WTC11 (cell line): ENCODE data around the gene FAM124A. TPM values are rescaled to one million over a fixed set of nuclear protein-coding genes. Genes with fewer than 3 reads are reported as not detected.

ENCODE experiments used
- ATAC-seq: fragments of 200-7000 bp; cut with Tn5 transposase; 2 replicates; pipeline ENCODE4 v1.10.0; 2021; ENCODE audit warnings: mild to moderate bottlenecking, moderate library complexity
- CTCF ChIA-PET: fragments of 300-600 bp; sonication (Branson Sonifier 250); formaldehyde crosslinking; loops from one replicate; lab custom pipeline; 2021; ENCODE audit warnings: antibody characterized with exemption; lab: Charles Lee
- POLR2A ChIA-PET: fragments of 350-600 bp; sonication (Branson Sonifier 250); formaldehyde crosslinking; loops from one replicate; lab custom pipeline; 2021; ENCODE audit warnings: antibody characterized with exemption; lab: Charles Lee
- DNase-seq: peaks from one replicate; pipeline ENCODE4 v3.0.0; 2021; ENCODE audit warnings: low spot score
- H3K27ac Mint-ChIP-seq: 2 replicates; pipeline ENCODE4 v1.8.0; 2021; ENCODE audit warnings: mixed read lengths
- H3K27me3 Mint-ChIP-seq: 2 replicates; pipeline ENCODE4 v1.8.0; 2021; ENCODE audit warnings: low read depth, mild to moderate bottlenecking, moderate library complexity, mixed read lengths
- H3K36me3 Mint-ChIP-seq: 2 replicates; pipeline ENCODE4 v1.8.0; 2021; ENCODE audit warnings: mixed read lengths
- H3K4me1 Mint-ChIP-seq: 2 replicates; pipeline ENCODE4 v1.8.0; 2022; ENCODE audit warnings: mixed read lengths
- H3K4me3 Mint-ChIP-seq: 2 replicates; pipeline ENCODE4 v1.8.0; 2021; ENCODE audit warnings: mild to moderate bottlenecking, moderate library complexity, mixed read lengths
- H3K9me3 Mint-ChIP-seq: 2 replicates; pipeline ENCODE4 v1.8.0; 2021; ENCODE audit warnings: mixed read lengths
- AR ChIP-seq: fragments of 250-450 bp; sonication (Bioruptor Pico); IDR thresholded peaks from 2 replicates; pipeline ENCODE4 v1.9.0; 2021; ENCODE audit warnings: mild to moderate bottlenecking
- CREM ChIP-seq: sonication (generic); formaldehyde crosslinking; IDR thresholded peaks from 2 replicates; pipeline ENCODE4 v1.8.1; 2022; ENCODE audit warnings: mild to moderate bottlenecking, missing genetic modification reagents, moderate library complexity
- ETV6 ChIP-seq: sonication (generic); formaldehyde crosslinking; IDR thresholded peaks from 2 replicates; pipeline ENCODE4 v1.8.1; 2022; ENCODE audit warnings: mild to moderate bottlenecking, missing genetic modification reagents
- FOXP1 ChIP-seq: sonication (generic); formaldehyde crosslinking; IDR thresholded peaks from 2 replicates; pipeline ENCODE4 v1.8.0; 2022; ENCODE audit warnings: missing genetic modification reagents, mild to moderate bottlenecking, moderate library complexity, borderline replicate concordance
- JAZF1 ChIP-seq: fragments of 250-450 bp; sonication (Bioruptor Pico); IDR thresholded peaks from 2 replicates; pipeline ENCODE4 v1.9.0; 2021; ENCODE audit warnings: moderate library complexity, mild to moderate bottlenecking, inconsistent platforms
- NFYB ChIP-seq: sonication (generic); formaldehyde crosslinking; conservative IDR thresholded peaks from 2 replicates; pipeline ENCODE4 v1.8.0; 2022; ENCODE audit warnings: low read depth, missing genetic modification reagents
- NR3C1 ChIP-seq: sonication (generic); formaldehyde crosslinking; conservative IDR thresholded peaks from 2 replicates; pipeline ENCODE4 v1.8.1; 2023; ENCODE audit warnings: low read depth, mild to moderate bottlenecking, missing genetic modification reagents
- SMAD4 ChIP-seq: sonication (generic); formaldehyde crosslinking; IDR thresholded peaks from 2 replicates; pipeline ENCODE4 v1.8.0; 2022; ENCODE audit warnings: mild to moderate bottlenecking, missing genetic modification reagents
- STAT6 ChIP-seq: sonication (generic); formaldehyde crosslinking; conservative IDR thresholded peaks from 2 replicates; pipeline ENCODE4 v1.8.1; 2023; ENCODE audit warnings: mild to moderate bottlenecking, low read depth, missing genetic modification reagents, moderate library complexity
- USF1 ChIP-seq: sonication (generic); formaldehyde crosslinking; IDR thresholded peaks from 2 replicates; pipeline ENCODE4 v1.8.0; 2022; ENCODE audit warnings: mild to moderate bottlenecking, missing genetic modification reagents
- USF2 ChIP-seq: sonication (generic); formaldehyde crosslinking; IDR thresholded peaks from 2 replicates; pipeline ENCODE4 v1.8.1; 2023; ENCODE audit warnings: mild to moderate bottlenecking, missing genetic modification reagents, moderate library complexity
- ZBTB21 ChIP-seq: sonication (generic); formaldehyde crosslinking; IDR thresholded peaks from 2 replicates; pipeline ENCODE4 v1.8.1; 2023; ENCODE audit warnings: mild to moderate bottlenecking, missing genetic modification reagents, borderline replicate concordance
- ZNF219 ChIP-seq: sonication (generic); formaldehyde crosslinking; IDR thresholded peaks from 2 replicates; pipeline ENCODE4 v1.8.0; 2023; ENCODE audit warnings: missing genetic modification reagents, mild to moderate bottlenecking, borderline replicate concordance
- ZNF416 ChIP-seq: fragments of 250-450 bp; sonication (Bioruptor Pico); IDR thresholded peaks from 2 replicates; pipeline ENCODE4 v1.9.0; 2021; ENCODE audit warnings: mild to moderate bottlenecking, inconsistent platforms
- ZNF512 ChIP-seq: sonication (generic); formaldehyde crosslinking; IDR thresholded peaks from 2 replicates; pipeline ENCODE4 v1.8.1; 2022; ENCODE audit warnings: missing genetic modification reagents, borderline replicate concordance
- total RNA-seq: library from RNA; stranded (reverse); gene quantifications from 3 replicates; pipeline ENCODE4 v1.2.3, GENCODE V29; 2021
- TF ChIP-seq, protein P1 (sequence below): fragments of 200-600 bp; IDR thresholded peaks from 2 replicates; pipeline ENCODE4 v1.8.0; 2022; ENCODE audit warnings: antibody characterized with exemption
- TF ChIP-seq, protein P2 (sequence below): fragments of 250-450 bp; sonication (Bioruptor Pico); IDR thresholded peaks from 2 replicates; pipeline ENCODE4 v2.1.2; 2022; ENCODE audit warnings: mild to moderate bottlenecking, moderate library complexity
- TF ChIP-seq, protein P3 (sequence below): sonication (generic); formaldehyde crosslinking; IDR thresholded peaks from 2 replicates; pipeline ENCODE4 v1.8.0; 2022; ENCODE audit warnings: mild to moderate bottlenecking, missing genetic modification reagents
- TF ChIP-seq, protein P4 (sequence below): sonication (generic); formaldehyde crosslinking; IDR thresholded peaks from 2 replicates; pipeline ENCODE4 v1.8.1; 2022; ENCODE audit warnings: low read depth, mild to moderate bottlenecking, moderate library complexity, missing genetic modification reagents, borderline replicate concordance
- TF ChIP-seq, protein P5 (sequence below): fragments of 250-450 bp; sonication (Bioruptor Pico); IDR thresholded peaks from 2 replicates; pipeline ENCODE4 v1.9.0; 2021; ENCODE audit warnings: moderate library complexity, mild to moderate bottlenecking, inconsistent platforms, borderline replicate concordance

The FAM124A gene
- total RNA-seq, 1 experiment from 2014 or later = 45.8 TPM

DNA sequence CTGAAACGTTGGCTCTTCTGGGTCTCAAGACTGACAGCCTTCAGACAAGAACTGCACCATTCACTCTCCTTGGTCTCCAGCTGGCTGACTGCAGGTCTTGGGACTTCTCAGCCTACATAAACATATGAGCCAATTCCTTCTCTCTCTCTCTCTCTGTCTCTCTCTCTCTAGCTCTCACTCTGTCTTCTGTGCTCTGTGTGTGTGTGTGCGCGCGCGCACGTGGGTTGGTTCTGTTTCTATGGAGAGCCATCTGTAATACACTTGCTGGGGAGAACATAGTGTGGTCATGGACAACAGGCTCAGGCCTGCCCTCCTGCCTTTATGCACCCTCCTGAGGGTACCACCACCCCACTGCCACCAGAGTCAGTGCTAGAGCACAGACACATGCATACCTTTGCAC is 103.6 kb downstream of the FAM124A start (continued):
- TF ChIP-seq STAT6 (CRISPR knock-in tag) (no peak), ZNF219 (CRISPR knock-in tag) (no peak), USF1 (no peak), FOXP1 (no peak), CREM (CRISPR knock-in tag) (no peak), NR3C1 (no peak), AR (CRISPR knock-in tag) (no peak), JAZF1 (CRISPR knock-in tag) (no peak)
- TF ChIP-seq, protein P1, sequence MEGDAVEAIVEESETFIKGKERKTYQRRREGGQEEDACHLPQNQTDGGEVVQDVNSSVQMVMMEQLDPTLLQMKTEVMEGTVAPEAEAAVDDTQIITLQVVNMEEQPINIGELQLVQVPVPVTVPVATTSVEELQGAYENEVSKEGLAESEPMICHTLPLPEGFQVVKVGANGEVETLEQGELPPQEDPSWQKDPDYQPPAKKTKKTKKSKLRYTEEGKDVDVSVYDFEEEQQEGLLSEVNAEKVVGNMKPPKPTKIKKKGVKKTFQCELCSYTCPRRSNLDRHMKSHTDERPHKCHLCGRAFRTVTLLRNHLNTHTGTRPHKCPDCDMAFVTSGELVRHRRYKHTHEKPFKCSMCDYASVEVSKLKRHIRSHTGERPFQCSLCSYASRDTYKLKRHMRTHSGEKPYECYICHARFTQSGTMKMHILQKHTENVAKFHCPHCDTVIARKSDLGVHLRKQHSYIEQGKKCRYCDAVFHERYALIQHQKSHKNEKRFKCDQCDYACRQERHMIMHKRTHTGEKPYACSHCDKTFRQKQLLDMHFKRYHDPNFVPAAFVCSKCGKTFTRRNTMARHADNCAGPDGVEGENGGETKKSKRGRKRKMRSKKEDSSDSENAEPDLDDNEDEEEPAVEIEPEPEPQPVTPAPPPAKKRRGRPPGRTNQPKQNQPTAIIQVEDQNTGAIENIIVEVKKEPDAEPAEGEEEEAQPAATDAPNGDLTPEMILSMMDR = no peak
- TF ChIP-seq, protein P2, sequence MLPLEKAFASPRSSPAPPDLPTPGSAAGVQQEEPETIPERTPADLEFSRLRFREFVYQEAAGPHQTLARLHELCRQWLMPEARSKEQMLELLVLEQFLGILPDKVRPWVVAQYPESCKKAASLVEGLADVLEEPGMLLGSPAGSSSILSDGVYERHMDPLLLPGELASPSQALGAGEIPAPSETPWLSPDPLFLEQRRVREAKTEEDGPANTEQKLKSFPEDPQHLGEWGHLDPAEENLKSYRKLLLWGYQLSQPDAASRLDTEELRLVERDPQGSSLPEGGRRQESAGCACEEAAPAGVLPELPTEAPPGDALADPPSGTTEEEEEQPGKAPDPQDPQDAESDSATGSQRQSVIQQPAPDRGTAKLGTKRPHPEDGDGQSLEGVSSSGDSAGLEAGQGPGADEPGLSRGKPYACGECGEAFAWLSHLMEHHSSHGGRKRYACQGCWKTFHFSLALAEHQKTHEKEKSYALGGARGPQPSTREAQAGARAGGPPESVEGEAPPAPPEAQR (CRISPR knock-in tag) = no peak

- no peaks in the 10 kb centered on the region for H3K9me3 Mint-ChIP-seq
- no peak for DNase-seq
- no peaks in the 10 kb centered on the region for H3K36me3 Mint-ChIP-seq
- H3K27ac Mint-ChIP-seq = no peak overlapping the region
- no peak for ATAC-seq
- ChIA-PET CTCF (no interaction called here), POLR2A (no interaction called here)
- H3K4me1 Mint-ChIP-seq = peaks cover 43% of the 10 kb centered on the region
- H3K27me3 Mint-ChIP-seq = peaks cover 4% of the 10 kb centered on the region; the same call in 1 of the 2 replicates
- no peak overlapping the region for H3K4me3 Mint-ChIP-seq
- TF ChIP-seq, protein P3, sequence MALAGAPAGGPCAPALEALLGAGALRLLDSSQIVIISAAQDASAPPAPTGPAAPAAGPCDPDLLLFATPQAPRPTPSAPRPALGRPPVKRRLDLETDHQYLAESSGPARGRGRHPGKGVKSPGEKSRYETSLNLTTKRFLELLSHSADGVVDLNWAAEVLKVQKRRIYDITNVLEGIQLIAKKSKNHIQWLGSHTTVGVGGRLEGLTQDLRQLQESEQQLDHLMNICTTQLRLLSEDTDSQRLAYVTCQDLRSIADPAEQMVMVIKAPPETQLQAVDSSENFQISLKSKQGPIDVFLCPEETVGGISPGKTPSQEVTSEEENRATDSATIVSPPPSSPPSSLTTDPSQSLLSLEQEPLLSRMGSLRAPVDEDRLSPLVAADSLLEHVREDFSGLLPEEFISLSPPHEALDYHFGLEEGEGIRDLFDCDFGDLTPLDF (CRISPR knock-in tag) = no peak
- TF ChIP-seq ZBTB21 (CRISPR knock-in tag) = no peak
- no peak for TF ChIP-seq NFYB (CRISPR knock-in tag)
- TF ChIP-seq SMAD4 (CRISPR knock-in tag) = no peak
- TF ChIP-seq ETV6 (CRISPR knock-in tag) = no peak
- no peak for TF ChIP-seq ZNF219 (CRISPR knock-in tag)
- no peak for TF ChIP-seq ZNF512 (CRISPR knock-in tag)
- no peak for TF ChIP-seq USF2
- TF ChIP-seq ZNF416 (CRISPR knock-in tag) = no peak
- TF ChIP-seq, protein P4, sequence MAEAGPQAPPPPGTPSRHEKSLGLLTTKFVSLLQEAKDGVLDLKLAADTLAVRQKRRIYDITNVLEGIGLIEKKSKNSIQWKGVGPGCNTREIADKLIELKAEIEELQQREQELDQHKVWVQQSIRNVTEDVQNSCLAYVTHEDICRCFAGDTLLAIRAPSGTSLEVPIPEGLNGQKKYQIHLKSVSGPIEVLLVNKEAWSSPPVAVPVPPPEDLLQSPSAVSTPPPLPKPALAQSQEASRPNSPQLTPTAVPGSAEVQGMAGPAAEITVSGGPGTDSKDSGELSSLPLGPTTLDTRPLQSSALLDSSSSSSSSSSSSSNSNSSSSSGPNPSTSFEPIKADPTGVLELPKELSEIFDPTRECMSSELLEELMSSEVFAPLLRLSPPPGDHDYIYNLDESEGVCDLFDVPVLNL (CRISPR knock-in tag) = no peak
- TF ChIP-seq, protein P5, sequence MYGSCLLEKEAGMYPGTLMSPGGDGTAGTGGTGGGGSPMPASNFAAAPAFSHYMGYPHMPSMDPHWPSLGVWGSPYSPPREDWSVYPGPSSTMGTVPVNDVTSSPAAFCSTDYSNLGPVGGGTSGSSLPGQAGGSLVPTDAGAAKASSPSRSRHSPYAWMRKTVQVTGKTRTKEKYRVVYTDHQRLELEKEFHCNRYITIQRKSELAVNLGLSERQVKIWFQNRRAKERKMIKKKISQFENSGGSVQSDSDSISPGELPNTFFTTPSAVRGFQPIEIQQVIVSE (CRISPR knock-in tag) = no peak
- TF ChIP-seq, all 79 proteins: peak for 0
These were observed 104.6 kb downstream of the FAM124A start for GRCh38 chr13:51326777-51327176.
